DMS114 treated with DMSO at 0.1 percent for 48 hours (cell line): Measurements from ENCODE around the gene KCNMB3.
"Not testable (repeated sequence)": the region's sequence is repeated elsewhere in the genome, so short reads cannot be mapped to it uniquely, and the experiment has no call there.

Source experiments
- DNase-seq: peaks from one replicate; lab custom pipeline; 2025; ENCODE audit not compliant: unreplicated experiment; lab: John Stamatoyannopoulos, UW

Gene KCNMB3, protein sequence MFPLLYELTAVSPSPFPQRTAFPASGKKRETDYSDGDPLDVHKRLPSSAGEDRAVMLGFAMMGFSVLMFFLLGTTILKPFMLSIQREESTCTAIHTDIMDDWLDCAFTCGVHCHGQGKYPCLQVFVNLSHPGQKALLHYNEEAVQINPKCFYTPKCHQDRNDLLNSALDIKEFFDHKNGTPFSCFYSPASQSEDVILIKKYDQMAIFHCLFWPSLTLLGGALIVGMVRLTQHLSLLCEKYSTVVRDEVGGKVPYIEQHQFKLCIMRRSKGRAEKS

DNA sequence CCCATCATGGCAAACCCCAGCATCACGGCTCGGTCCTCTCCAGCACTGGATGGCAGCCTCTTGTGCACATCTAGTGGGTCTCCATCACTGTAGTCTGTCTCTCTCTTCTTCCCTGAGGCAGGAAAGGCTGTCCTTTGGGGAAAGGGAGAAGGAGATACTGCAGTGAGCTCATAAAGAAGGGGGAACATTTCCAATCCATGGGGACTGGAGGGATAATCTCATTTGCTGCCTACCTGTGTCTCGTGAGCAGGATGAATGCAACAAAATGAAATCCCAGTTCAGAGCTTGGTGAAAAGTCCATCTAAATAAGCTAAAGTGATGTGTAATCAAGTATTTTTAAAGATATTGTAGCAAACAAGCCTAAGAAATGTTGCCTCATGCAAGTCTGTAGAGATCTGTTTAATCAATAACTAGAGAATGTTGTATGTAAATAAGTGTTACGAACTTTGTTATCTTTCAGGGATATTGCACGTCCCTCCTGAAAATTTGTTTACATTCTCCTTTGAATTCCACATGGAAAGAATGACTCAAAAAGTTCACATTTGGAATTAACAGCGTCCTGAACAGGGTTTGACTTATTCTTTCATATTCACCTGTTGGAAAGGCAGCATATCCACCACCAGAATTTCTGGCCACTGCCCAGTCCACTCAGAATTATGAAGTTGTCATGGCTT, at the start of gene KCNMB3:
Gene KCNMB3, minus strand, starts transcription at position 312 of the 674 bp plus-strand sequence. Its CDS starts 124 bp downstream, at position 188.
- DNase-seq, result no peak

DNA sequence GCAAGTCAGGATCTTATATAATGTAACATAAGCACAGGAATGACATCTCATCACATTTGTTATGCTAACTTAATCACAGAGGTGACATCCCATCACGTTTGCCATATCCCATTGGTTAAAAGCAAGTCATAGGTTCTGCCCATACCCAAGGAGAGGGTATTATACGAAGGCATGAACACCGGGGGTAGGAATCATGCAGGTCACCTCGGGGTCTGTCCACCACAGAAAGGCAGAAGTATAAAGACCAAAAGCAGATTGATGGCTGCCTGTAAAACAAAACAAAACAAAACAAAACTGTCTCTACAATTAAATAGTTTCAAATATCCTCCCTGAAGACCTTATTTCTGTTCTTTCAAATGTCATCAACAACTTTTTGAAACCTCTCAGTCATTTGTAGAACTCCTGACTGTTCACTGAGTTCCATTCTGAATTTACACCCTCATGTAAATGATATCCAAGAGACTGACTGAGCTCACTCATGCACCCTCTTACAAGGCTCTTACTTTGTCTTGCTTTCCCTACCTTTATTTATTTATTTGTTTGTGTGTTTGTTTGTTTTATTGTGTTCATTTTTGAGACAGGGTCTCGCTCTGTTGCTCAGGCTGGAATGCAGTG, 49.2 kb upstream of the KCNMB3 start:
- DNase-seq, result no peak

DNA sequence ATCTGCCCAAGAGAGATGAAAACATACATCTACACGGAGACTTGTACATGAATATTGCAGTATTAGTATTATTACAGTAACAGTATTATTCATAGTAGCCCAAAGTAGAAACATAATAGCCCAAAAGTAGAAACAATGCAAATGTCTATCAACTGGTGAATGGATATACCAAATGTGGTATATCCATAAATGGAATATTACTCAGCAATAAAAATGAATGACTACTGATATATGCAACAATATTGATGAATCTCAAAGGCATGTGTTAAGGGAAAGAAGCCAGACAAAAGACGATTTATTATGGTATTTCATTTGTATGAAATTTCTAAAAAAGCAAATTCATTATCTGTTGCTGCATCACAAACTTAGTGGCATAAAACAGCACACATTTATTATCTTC, 48.4 kb upstream of the KCNMB3 start:
- no peak for DNase-seq

DNA sequence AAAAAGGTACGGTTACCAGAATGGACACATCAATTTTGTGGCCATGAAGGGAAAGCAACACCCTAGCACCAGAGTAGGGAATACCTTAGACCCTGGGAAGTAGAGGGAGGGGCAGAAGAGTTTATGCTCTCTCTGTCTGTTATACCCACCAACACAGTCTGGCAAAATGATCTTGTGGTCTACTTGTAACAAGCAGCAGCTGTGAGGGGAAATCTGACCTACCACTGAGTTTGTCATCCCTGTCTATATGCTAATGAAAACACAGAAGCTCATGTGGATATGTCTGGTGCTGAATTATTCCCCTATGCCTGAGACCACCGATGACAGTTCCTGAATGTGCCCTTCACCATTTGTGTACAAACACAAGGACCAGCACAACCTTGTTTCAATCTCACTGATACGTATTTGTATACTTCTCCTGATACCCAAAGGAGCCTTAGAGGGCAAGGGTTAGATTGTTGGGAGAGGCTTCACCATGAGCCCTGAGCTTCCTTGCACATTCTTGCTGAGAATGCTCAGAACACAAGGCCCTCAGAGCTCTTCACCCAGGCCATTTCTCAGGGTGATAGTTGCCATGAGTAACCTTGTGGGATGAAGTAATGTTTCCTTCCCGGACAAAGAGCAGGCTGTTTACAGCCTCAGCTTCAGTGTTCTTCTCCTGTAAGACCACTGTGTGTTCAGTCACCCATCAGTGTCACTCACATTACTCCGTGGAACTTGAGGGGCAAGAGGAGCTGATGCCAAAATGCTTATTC, 47.2 kb upstream of the KCNMB3 start:
- no peak for DNase-seq

DNA sequence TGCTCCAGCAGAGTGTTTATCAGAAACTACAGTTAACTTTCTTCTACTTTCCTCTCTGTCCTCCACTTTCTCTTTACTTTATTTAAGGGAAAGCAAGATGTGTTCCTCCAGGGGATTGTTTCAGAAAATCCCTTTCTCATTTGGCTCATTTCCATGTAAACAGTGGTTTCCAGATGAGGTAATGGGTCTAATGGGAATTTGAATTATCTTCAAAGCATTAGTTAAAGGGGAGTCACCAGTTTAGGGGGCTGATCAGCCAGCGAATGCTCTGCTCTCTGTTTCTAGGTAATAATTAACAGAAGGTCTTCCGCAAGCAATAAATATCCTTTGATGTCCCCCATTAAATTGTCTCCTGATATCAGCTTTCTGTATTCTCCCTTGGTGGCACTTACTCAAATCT, 41.5 kb upstream of the KCNMB3 start:
- no peak for DNase-seq

DNA sequence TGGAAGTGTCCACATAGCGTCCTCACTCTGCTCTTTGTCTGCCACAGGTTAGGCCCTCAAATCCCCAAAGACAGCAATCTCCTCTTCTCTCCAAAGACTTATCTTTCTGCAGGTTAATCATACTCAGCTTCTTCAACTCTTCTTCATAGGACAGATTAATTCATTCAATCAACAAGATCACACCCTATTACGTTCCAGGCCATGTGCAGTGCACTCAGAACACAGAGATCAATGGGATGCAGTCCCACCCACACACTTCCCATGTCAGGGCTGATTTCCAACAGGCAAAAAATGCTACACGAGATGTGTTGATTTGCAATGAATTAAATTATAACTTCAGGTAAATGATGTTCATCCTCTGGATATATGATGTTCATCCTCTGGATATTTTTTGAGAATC, 38.4 kb upstream of the KCNMB3 start:
- DNase-seq, result no peak

DNA sequence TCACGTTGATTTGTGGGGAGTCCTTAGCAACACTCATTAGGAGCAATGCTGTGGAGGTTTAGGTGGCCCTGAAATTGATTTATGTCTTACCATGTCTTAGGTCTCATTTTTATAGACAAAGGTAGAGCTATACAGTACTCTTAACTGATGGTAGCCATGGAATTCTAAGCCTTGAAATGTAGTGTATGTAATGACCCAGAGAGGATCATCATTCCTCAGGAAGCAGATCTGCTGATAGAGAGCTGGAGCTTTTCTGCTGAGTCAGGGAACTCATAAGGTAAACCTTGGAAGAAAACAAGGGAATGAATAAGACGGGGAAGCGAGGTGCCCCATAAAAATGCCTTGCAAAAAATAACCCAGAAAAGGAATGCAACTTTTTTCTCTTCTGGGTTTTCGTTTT, 37.9 kb upstream of the KCNMB3 start:
- no peak for DNase-seq

DNA sequence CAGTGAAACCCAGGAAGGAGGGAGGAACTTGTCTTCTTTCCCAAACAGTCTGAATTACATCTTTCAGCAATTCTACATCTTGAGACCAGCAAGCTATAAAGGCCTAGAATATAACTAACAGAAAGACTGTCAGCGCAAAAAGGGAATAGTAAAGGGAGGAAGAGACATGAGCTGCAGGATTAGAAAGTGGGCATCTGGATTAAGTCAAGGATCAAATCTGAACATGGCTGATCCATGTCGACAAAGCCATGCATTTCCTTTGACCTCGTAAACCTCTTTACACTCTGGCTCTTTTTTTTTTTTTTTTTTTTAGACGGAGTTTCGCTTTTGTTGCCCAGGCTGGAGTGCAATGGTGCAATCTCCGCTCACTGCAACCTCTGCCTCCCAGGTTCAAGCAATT, 35.4 kb upstream of the KCNMB3 start:
- no peak for DNase-seq

DNA sequence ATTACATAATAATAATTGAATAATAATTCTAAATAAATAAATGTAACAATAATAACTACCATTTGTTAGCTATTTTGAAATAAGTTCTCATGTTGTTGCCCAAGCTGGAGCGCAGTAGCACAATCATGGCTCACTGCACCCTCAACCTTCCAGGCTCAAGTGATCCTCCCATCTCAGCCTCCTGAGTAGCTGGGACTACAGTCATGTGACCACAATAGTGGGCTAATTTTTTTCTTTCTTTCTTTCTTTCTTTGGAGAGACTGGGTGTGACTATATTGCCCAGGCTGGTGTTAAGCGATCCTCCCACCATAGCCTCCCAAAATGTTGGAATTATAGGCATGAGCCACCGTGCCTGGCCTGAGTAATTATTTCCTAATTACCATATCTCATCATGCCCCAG, 30.9 kb upstream of the KCNMB3 start:
- no peak for DNase-seq

DNA sequence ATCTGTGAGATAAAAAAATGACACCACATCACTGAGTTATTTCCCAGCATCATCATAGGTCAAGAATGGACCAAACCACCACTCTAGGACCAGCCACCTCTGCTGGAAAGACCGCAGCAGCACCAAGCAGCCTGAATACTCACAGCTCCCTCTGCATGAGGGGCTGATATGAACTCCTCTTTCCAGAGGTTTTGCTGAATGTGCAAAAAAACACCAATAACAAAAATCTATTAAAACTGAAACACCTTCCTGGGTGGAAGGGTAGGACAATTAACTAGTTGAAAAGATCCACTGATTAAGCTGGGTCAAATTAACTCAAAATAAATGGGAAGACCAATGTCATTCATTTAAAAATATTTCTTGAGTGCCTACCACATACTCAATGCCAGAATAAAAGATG, 28.9 kb upstream of the KCNMB3 start:
- no peak for DNase-seq

DNA sequence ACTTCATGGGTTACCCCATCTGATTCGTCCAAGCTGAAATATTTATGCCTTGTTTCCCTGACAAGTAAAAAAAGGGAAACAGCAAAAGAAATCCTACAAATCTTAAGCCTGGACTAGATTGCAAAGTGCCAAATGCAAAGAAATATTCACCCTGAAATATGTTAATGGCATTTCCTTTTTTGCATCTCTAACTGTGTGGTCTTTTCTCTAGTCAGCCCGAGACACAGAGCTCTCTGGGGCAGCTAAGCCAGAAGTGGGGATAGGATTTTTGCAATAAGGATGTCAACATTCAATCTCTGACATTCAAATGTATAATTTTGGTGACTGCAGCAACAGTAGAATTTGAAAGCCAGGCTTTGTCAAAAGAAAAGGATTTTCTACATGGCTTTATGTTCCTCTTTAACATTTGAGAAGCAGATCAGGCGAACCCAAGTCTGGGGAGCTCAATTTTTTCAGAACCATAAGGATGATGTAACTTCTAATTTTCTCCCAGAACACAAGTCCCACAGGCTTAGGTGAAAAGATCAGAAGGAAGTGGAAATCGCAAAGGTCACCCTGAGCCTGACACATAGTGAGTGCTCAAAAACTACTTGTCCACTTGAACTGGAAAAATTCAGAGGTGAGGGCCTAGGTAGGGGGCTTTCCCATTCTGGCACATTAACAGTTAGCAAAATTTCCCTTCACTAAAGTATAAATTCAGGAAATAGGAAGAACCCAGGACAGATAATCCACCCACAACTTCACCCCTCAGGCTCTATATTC, 28.2 kb upstream of the KCNMB3 start:
- DNase-seq, result no peak

DNA sequence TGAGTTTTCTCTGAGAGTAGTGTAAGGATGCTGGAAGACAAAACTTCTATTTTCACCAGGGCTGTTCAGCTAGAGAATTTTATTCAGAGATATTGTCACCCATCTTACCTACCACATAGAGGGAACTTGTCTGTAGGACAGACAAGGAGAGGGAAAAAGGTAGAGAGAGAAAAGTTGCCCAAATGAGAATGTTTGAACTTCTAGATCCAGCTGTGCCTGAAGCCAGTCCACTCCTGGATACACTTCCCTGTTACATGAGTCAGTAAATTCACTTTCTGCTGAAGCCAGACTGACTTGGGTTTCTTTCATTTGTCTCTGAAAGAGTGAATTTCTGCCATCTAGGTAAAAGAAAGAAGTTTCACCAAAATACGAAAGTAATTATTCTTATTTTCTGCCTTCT, 27.2 kb upstream of the KCNMB3 start:
- DNase-seq, result no peak

DNA sequence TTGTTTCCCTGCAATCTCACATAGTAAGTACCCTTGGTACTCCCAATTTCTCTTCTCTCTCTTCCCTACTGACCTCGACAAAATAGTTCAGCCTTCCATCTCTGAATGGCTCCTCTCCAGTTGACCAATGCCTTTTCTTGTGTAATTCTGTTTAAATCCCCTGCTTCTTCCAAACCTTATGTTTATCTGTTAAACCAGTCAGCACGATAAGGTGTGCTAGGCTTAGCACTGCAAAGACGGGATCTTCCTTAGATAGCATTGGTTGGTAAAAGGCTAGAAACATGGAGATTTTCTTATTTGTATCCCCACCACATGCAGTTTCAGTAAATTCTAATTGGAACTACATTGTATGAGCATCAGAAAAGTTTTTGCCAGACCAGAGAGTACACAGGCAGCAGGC, 25.8 kb upstream of the KCNMB3 start:
- DNase-seq, result no peak

DNA sequence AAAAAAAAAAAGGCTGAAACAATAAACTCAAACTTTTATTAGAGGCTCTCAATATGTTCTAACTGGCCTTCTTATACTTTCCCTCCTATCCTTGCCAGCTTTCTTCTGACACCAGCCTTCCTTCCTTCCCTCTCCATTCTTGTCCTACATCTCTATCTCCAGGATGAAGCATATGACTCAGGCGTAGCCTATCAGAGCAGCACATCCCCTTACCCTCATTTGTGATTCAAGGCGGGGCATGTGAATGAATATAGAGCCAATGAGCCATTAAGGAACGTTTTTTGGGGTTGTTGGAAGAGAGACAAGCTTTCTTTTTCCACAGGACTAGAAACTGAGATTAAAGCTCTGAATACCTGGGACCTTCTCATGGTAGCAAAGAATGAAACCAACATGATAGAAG, 25.1 kb upstream of the KCNMB3 start:
- no peak for DNase-seq

DNA sequence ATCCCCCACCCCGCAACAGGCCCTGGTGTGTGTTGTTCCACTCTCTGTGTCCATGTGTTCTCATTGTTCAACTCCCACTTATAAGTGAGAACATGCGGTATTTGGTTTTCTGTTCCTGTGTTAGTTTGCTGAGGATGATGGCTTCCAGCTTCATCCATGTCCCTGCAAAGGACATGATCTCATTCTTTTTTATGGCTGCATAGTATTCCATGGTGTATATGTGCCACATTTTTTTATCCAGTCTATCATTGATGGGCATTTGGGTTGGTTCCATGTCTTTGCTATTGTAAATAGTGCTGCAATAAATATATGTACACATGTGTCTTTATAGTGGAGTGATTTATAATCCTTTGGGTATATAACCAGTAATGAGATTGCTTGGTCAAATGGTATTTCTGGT, 23.5 kb upstream of the KCNMB3 start:
- DNase-seq, result not testable (repeated sequence)

DNA sequence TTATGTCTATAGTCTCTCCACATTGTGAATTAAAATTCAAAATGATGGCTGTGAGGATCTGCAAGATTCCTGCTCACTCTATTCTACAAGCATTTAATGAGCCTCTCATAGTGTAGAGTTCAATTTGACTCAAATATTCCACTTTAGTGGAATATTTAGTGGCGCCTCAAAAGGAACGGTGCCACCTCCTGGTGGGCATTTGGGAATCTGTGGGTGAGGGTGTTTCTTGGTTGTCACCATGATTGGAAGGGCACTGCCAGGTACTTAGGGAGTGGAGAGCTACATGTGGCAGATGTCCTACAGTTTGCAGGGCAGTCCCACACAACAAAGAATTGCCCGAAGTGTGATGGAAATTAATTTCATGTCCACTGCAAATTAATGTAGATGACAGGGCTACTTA, 21.5 kb upstream of the KCNMB3 start:
- DNase-seq, result no peak

DNA sequence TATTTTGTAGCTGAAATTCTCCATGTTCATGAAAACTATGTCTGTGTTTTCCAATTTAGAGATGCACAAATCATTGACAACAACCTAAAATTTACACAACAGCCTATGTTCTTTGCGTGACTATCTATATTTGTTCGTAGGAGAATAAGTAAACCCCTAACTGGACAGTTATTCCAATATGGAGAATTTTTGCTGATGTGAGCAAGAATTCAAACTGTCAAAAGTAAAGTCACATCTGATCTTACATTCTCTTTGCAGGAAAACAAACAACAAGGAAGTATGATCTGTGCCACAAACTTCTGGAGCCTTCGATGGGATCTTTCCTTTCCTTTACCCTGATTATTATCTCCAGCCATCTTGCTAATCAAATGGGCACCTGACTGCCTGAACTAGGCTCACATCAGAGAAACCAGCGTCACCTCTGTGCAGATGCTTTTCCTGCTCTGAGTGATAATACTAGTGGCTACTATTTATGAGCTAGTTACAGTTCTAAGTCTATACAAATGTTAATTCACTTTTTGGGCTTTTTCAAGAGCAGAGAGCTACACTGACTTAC, 18.3 kb upstream of the KCNMB3 start:
- DNase-seq, result no peak

DNA sequence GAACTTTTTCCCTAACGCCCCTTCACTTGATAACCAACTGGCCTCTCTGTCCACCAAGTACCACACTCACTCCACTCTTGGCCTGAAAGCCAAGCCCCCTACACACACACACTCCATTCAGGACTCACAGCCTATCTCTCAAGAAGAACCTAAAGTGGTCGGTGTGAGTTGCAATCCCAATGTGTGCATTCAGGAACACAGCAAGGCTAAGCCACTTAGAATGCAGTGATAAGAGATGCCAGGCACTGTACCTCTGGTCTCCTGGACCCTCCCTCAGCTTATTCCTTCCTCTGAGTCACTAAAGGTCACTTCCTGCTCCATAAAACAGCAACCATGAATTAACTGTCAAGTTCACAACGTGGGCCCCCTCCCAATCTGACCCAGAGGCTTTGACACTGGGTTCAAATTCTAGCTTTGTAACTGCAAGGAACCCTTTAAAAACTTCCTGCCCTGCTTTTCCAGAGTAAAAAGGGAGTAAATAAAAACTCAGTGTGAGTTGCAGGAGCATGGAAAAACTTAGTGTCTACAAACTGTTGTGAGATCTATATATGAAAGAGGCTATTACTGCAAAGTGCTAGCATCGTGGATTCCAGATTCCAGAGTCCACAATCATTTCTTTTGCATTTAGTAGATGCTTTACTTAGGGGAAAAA, 17.6 kb upstream of the KCNMB3 start:
- no peak for DNase-seq

DNA sequence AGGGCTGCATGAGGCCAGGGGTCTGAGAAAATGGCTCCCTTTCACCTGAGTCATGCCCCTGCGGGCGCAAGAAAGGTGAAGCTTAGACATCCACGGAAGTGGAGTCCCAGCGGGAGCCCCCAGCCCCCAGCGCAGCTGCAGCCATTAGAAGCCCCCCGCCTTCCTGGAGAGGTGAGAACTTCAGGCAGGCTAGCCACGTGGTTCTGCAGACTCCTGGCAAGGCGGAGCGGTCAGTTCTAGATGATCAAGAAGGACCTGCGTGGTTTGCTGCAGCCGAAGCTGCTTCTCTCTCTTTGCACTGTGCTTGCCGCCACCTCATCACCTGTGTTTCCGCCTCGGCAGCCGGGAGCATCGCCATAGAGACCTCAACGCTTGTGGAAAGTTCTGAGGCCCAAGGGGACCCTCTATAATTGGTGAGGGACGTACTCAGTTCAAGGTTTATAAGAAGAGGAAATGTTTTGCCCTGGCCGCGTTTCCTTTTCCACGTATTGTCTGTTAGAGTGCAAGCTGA, 15.8 kb upstream of the KCNMB3 start:
- no peak for DNase-seq

DNA sequence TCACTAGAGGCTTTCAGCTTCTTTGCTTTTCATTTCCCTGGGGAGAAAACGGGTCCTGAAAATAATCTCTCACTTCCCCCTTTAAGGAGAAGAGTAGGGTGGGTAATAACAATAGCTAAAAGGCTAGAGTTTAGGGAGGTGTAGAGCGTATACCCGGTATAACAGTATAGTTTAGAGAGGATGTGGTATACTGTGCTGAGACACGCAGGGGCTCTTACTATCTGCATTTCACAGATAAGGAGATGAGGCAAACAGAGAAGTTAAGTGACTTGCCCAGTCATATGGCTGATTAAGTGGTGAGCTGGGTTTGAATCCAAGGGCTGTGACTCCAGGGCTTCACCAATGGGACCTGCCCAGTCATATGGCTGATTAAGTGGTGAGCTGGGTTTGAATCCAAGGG, 15.0 kb upstream of the KCNMB3 start:
- DNase-seq, result no peak
